A549 (cell line): Measurements from ENCODE around the gene LOC101059915.

ENCODE experiments used
- CEBPB ChIP-seq, 2 experiments: fragments of >200 bp in 1 of 2; sonication (Bioruptor Twin) in 1 of 2; formaldehyde crosslinking in 1 of 2; IDR thresholded peaks; 2 replicates each; pipeline ENCODE4 v1.6.1; 2012 to 2016
- EP300 ChIP-seq, 2 experiments: fragments of >200 bp; sonication (Bioruptor Twin); formaldehyde crosslinking; IDR thresholded peaks; 2 replicates in 1 of 2; 3 replicates in 1 of 2; pipeline ENCODE4 v1.6.1; 2016 to 2017
- HOXA7 ChIP-seq: fragments of 250-450 bp; sonication (Bioruptor Pico); IDR thresholded peaks from 2 replicates; pipeline ENCODE4 v1.5.0; 2020; ENCODE audit warnings: mild to moderate bottlenecking, moderate library complexity
- JUN ChIP-seq, 2 experiments: fragments of >200 bp; sonication (Bioruptor Twin); formaldehyde crosslinking; IDR thresholded peaks; 2 replicates in 1 of 2; 3 replicates in 1 of 2; pipeline ENCODE4 v1.6.1; 2016 to 2017
- POLR2A ChIP-seq: IDR thresholded peaks from 2 replicates; pipeline ENCODE4 v1.6.1; 2012; ENCODE audit warnings: mild to moderate bottlenecking, low read length
- RAD21 ChIP-seq, 2 experiments: fragments of >200 bp in 1 of 2; sonication (Bioruptor Twin) in 1 of 2; formaldehyde crosslinking in 1 of 2; IDR thresholded peaks in 1 of 2; conservative IDR thresholded peaks in 1 of 2; 2 replicates in 1 of 2; 3 replicates in 1 of 2; pipeline ENCODE4 v1.6.1; 2012 to 2018; ENCODE audit warnings: inconsistent platforms in 1 of 2
- USF2 ChIP-seq: fragments of 450-650 bp; IDR thresholded peaks from 2 replicates; pipeline ENCODE4 v1.6.1; 2014; ENCODE audit warnings: antibody characterized with exemption
- TF ChIP-seq, protein P1 (sequence below): fragments of >200 bp; sonication (Bioruptor Twin); formaldehyde crosslinking; IDR thresholded peaks from 3 replicates; pipeline ENCODE4 v1.5.1; 2016
- TF ChIP-seq, protein P2 (sequence below): IDR thresholded peaks from 2 replicates; pipeline ENCODE4 v1.6.1; 2012
- TF ChIP-seq, protein P3 (sequence below): fragments of 200-600 bp; sonication (generic); IDR thresholded peaks from 2 replicates; pipeline ENCODE4 v1.6.1; 2016; ENCODE audit warnings: antibody characterized with exemption, mild to moderate bottlenecking, moderate library complexity

GRCh38 chrX:71669492-71669891 is 2.1 kb downstream of the LOC101059915 start:
- TF ChIP-seq, protein P1, sequence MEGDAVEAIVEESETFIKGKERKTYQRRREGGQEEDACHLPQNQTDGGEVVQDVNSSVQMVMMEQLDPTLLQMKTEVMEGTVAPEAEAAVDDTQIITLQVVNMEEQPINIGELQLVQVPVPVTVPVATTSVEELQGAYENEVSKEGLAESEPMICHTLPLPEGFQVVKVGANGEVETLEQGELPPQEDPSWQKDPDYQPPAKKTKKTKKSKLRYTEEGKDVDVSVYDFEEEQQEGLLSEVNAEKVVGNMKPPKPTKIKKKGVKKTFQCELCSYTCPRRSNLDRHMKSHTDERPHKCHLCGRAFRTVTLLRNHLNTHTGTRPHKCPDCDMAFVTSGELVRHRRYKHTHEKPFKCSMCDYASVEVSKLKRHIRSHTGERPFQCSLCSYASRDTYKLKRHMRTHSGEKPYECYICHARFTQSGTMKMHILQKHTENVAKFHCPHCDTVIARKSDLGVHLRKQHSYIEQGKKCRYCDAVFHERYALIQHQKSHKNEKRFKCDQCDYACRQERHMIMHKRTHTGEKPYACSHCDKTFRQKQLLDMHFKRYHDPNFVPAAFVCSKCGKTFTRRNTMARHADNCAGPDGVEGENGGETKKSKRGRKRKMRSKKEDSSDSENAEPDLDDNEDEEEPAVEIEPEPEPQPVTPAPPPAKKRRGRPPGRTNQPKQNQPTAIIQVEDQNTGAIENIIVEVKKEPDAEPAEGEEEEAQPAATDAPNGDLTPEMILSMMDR = no peak
- TF ChIP-seq POLR2A (no peak), HOXA7 (no peak), USF2 (no peak), EP300 (IDR thresholded peaks at IDR 0.05) (no peak), RAD21 (conservative IDR thresholded peaks at IDR 0.05 in 1 of 2, IDR thresholded peaks at IDR 0.05 in 1 of 2) (no peak), JUN (IDR thresholded peaks at IDR 0.05) (no peak), CEBPB (IDR thresholded peaks at IDR 0.05) (no peak)
- TF ChIP-seq, protein P2, sequence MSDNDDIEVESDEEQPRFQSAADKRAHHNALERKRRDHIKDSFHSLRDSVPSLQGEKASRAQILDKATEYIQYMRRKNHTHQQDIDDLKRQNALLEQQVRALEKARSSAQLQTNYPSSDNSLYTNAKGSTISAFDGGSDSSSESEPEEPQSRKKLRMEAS = no peak
- TF ChIP-seq, protein P3, sequence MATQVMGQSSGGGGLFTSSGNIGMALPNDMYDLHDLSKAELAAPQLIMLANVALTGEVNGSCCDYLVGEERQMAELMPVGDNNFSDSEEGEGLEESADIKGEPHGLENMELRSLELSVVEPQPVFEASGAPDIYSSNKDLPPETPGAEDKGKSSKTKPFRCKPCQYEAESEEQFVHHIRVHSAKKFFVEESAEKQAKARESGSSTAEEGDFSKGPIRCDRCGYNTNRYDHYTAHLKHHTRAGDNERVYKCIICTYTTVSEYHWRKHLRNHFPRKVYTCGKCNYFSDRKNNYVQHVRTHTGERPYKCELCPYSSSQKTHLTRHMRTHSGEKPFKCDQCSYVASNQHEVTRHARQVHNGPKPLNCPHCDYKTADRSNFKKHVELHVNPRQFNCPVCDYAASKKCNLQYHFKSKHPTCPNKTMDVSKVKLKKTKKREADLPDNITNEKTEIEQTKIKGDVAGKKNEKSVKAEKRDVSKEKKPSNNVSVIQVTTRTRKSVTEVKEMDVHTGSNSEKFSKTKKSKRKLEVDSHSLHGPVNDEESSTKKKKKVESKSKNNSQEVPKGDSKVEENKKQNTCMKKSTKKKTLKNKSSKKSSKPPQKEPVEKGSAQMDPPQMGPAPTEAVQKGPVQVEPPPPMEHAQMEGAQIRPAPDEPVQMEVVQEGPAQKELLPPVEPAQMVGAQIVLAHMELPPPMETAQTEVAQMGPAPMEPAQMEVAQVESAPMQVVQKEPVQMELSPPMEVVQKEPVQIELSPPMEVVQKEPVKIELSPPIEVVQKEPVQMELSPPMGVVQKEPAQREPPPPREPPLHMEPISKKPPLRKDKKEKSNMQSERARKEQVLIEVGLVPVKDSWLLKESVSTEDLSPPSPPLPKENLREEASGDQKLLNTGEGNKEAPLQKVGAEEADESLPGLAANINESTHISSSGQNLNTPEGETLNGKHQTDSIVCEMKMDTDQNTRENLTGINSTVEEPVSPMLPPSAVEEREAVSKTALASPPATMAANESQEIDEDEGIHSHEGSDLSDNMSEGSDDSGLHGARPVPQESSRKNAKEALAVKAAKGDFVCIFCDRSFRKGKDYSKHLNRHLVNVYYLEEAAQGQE = no peak
